ENCODE results near the gene PRRT4.

Gene PRRT4

DNA sequence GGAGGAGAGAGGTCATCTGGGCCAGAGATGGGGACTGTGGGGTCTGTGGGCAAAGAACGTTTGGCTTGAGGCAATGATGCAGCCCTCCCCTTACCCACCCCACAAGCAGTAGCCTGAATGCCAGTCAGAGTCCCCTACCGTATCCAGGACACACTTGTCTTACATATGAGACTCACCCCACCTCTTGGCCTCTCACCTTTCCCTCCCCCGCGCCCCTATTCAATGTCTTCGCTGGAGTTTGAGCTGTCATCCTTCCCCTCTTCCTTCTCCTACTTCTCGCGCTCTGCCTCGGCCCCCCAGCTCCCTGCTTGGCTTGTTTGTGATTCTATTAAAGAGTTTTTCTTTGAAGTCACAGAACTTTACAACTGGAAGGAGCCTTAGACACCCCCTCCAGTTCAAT lies 8.9 kb downstream of the PRRT4 start:
- Histone ChIP-seq H3K9me3 (ENCODE audit: control insufficient read depth, insufficient read depth, low read length) (no peaks in the 10 kb centered on the region), H3K36me3 (ENCODE audit: insufficient read depth, low read length) (no peaks in the 10 kb centered on the region), H3K9ac (ENCODE audit: low read depth, low read length) (no peak overlapping the region), H3K4me1 (ENCODE audit: insufficient read depth, low read length) (no peaks in the 10 kb centered on the region; the same call in 1 of the 2 replicates)

DNA sequence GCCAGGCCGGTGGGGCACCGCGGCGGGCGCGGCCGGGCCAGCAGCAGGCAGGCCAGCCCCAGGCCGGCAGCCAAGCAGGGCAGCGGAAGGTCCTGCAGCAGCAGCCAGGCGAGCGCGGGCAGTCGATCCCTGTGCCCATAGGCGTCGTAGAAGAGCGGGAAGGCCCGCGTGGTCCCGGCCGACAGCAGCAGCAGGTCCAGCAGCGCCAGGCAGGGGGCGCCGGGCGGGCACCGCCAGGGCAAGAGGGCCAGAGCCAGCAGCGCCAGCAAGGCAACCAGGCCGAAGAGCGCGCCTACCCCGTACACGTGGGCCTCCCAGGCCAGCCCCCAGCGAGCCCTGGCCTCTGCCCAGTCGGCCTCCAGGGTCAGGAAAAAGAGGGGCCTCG lies 9.3 kb downstream of the PRRT4 start:
- H3K36me3 ChIP-seq (ENCODE audit: insufficient read depth, low read length) = no peaks in the 10 kb centered on the region
- no peak overlapping the region for H3K9ac ChIP-seq (ENCODE audit: low read depth, low read length)
- H3K4me1 ChIP-seq (ENCODE audit: insufficient read depth, low read length) = no peaks in the 10 kb centered on the region; the same call in 1 of the 2 replicates
- H3K9me3 ChIP-seq (ENCODE audit: control insufficient read depth, insufficient read depth, low read length) = no peaks in the 10 kb centered on the region

DNA sequence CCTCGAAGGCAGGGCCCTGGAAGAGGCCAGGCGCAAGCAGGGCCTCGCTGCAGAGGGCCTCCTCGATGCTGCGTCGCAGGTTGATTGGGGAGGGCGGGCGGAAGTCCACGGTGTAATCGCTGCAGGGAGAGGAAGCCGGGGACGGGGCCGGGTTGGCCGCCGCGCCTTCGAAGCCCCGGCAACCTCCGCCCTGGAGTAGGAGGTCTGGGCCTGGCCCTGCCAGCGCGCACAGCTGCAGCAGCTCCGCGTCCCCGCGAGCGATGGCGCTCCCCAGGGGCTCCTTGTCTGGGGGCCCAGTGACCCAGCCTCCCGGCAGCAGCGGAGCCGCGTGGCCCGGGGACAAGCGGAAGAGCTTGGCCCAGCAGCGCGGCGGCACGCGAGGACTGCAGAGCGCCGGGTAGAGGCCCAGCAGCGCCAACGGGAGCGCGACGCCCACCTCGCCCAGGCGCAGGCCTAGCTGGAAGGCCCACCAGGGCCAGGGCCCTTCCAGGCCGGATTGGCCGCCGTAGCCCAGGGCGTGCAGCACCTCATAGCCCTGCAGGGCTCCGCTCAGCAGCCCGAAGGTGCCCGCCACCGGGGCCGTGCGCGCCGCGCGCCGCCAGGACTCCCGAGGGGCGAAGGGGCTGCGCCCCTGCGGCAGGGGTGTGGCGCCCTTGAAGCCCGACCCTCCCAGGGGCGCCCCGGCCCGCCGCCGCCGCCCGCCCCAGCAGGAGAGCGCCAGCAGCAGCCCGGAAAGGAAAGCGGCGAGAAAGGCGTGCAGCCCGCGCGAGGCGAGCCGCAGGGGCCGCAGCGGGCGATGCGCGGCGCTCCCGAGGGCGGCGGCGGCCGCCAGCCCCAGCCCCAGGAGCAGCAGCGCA lies 10.0 kb downstream of the PRRT4 start:
- Histone ChIP-seq H3K9ac (ENCODE audit: low read depth, low read length) (no peak overlapping the region; the same call in 1 of the 2 replicates), H3K36me3 (ENCODE audit: insufficient read depth, low read length) (no peaks in the 10 kb centered on the region), H3K4me1 (ENCODE audit: insufficient read depth, low read length) (no peaks in the 10 kb centered on the region; the same call in 1 of the 2 replicates), H3K9me3 (ENCODE audit: control insufficient read depth, insufficient read depth, low read length) (no peaks in the 10 kb centered on the region)

DNA sequence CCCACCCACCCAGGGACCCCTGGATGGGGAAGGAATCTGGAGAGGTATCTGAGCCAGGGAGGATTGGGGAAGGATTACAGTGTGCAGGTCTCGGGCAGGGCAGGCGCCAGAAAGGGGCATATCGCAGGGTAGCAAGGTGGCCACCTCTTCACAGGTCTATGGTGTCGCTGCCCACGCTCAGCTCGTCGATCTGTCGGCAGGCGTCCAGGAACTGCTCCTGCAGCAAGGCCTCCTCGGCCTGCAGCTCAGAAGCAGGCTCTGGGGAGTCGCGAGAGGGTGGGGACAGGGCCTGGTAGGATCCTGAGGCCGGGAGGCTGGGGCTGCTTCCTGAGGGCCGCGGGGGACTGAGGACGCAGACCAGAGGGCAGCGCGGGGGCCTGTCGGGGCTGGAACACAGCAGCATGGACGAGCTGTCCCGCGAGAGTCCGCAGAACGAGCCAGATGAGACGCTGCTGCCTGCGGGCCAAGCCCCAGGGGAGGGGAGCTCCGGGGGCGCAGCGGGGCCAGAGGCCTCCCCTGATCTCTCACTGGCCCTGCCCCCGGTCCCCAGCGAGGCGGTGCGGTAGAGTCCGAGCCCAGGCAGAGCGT lies 10.7 kb downstream of the PRRT4 start:
- no peak overlapping the region for H3K9ac ChIP-seq (ENCODE audit: low read depth, low read length)
- H3K4me1 ChIP-seq (ENCODE audit: insufficient read depth, low read length) = no peaks in the 10 kb centered on the region; the same call in 1 of the 2 replicates
- H3K36me3 ChIP-seq (ENCODE audit: insufficient read depth, low read length) = no peaks in the 10 kb centered on the region
- no peaks in the 10 kb centered on the region for H3K9me3 ChIP-seq (ENCODE audit: control insufficient read depth, insufficient read depth, low read length)

DNA sequence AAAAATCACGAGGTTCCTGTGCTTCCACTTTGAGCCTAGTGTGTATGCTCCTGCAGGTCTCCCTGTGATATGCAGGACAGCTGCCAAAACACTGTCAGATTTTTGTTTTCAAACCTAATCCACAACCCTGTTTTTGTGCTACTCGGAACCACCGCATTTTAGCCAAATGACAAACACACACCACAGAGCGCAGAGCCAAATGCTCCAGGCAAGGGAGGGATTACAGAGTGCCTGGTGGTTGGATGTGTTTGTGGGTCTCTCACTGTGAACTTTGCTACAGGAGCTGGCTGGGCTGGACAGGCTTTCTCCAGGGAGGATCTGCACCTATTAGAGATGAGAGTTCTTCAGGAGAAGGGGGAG lies 12.0 kb downstream of the PRRT4 start:
- Histone ChIP-seq H3K9me3 (ENCODE audit: control insufficient read depth, insufficient read depth, low read length) (no peaks in the 10 kb centered on the region), H3K4me1 (ENCODE audit: insufficient read depth, low read length) (no peaks in the 10 kb centered on the region; the same call in 1 of the 2 replicates), H3K36me3 (ENCODE audit: insufficient read depth, low read length) (no peaks in the 10 kb centered on the region), H3K9ac (ENCODE audit: low read depth, low read length) (no peak overlapping the region)

DNA sequence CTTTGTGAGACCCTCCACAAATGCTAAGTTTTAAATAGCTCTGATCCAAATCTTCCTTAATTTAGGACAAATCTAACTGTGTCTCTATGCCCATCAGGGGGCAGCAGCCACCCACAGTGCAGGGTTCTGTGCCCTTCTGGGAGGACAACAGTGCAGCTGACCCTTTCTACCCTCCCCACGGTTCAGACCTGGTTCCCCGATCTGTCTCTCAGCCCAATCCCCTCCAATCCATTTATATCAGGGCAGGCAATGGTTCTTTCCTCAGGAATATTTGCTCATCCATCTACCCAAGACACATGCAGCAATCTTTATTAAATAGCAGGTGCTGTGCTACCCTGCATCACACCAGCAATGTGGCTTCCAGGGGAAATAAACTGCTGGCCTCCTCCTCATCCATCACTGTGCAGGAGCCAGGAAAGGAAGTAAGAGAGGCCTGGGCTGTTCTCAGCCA lies 13.8 kb downstream of the PRRT4 start:
- Histone ChIP-seq H3K9me3 (ENCODE audit: control insufficient read depth, insufficient read depth, low read length) (no peaks in the 10 kb centered on the region), H3K4me1 (ENCODE audit: insufficient read depth, low read length) (no peaks in the 10 kb centered on the region; the same call in 1 of the 2 replicates), H3K36me3 (ENCODE audit: insufficient read depth, low read length) (no peaks in the 10 kb centered on the region), H3K9ac (ENCODE audit: low read depth, low read length) (no peak overlapping the region)

DNA sequence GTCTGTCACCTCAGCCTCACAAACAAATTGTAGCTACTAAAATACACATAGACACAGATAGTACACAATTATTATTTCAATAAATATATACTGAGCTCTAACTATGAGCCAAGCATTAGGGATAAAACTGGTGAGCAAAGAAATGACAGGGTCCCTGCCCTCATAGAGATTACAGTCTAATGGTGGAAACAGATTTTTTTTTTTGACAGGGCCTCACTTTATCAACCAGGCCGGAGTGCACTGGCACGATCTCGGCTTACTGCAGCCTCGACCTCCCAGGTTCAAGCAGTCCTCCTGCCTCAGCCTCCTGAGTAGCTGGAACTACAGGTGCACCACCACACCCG lies 17.1 kb downstream of the PRRT4 start:
- no peak overlapping the region for H3K9ac ChIP-seq (ENCODE audit: low read depth, low read length)
- no peaks in the 10 kb centered on the region for H3K36me3 ChIP-seq (ENCODE audit: insufficient read depth, low read length)
- H3K4me1 ChIP-seq (ENCODE audit: insufficient read depth, low read length) = no peaks in the 10 kb centered on the region
- no peaks in the 10 kb centered on the region for H3K9me3 ChIP-seq (ENCODE audit: control insufficient read depth, insufficient read depth, low read length)

DNA sequence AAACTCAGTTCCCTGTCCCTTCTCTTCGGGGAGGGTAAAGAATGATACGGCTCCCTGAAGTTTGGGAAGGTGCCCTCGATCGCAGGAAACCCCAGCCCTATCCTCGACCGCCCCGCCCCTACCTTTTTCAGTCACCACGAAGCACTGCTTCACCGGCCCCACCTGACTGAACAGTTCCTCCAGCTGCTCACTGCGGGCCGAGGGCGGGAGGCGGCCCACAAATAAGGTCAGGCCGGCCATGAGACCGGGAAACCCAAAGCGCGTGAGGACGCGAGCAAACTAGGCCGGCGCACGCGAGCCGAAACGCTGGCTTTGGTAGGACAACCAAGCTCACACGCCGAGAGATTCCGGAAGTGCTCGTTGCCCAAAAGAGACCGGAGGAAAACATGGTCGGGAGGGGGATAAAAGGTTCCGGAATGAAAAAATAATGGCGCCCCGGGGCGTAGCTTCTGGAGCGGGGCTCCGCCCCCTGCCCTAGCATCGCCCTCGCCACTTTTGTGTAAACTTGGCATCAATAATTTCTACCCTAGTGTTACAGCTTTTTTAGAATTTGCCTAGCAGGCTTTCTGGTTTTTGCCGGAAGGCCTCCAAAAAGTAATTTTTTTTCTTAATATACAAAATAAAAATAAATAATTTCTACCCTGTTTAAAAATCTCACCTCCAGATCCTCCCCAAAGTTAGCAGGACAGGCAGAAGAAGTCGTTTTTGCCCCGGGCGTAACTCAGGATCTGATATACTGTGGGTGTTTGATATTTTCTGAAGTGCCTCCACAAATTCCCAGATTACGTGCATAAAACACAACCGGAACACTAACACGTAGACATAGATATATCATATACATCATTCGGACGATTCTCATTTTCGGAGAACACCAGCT lies 17.7 kb downstream of the PRRT4 start, which contains the start of gene RBM28:
RBM28 (minus strand) TSS at position 355 of the 877 bp plus-strand sequence; CDS start at position 240, 115 bp downstream.
- H3K4me1 ChIP-seq (ENCODE audit: insufficient read depth, low read length) = no peaks in the 10 kb centered on the region
- no peaks in the 10 kb centered on the region for H3K36me3 ChIP-seq (ENCODE audit: insufficient read depth, low read length)
- H3K9me3 ChIP-seq (ENCODE audit: control insufficient read depth, insufficient read depth, low read length) = no peaks in the 10 kb centered on the region
- peak within 1 kb of the TSS; percentile 97 for H3K9ac ChIP-seq (ENCODE audit: low read depth, low read length)

DNA sequence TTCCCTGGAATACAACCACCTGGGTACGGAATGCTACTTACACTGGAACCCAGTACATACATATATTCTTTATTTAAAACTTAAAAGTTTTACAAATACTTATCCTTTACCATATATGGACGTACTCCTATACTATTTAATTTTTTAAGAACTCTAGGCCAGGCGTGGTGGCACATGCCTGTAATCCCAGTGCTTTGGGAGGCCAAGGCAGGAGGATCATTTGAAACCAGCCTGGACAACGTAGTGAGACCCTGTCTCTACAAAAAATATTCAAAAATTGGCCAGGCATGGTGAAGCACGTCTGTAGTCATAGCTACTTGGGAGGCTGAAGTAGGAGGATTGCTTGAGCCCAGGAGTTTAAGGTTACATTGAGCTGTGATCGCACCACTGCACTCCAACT lies 19.8 kb downstream of the PRRT4 start:
- no peak overlapping the region for H3K9ac ChIP-seq (ENCODE audit: low read depth, low read length)
- H3K4me1 ChIP-seq (ENCODE audit: insufficient read depth, low read length) = no peaks in the 10 kb centered on the region

DNA sequence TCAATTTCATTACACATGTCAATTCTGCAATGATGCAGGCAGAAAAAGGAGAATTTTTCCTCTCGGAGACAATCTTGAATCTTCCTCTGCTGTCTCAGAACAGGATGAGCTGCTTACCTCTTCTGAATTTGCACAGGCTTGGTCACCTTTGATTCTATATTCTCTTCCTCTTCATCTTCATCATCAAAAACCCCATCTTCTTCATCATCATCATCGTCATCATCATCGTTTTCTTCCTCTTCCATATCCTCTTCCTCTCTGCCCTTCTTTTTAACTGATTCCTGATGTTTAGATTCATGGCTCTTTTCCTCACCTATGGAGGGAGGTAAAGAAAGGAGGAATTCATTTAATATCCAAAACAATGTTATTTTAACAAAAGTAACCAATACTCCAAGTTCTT lies 25.8 kb downstream of the PRRT4 start:
- no peak overlapping the region for H3K9ac ChIP-seq (ENCODE audit: low read depth, low read length)
- H3K9me3 ChIP-seq (ENCODE audit: control insufficient read depth, insufficient read depth, low read length) = no peaks in the 10 kb centered on the region
- peaks cover 16% of the 10 kb centered on the region for H3K36me3 ChIP-seq (ENCODE audit: insufficient read depth, low read length)
- H3K4me1 ChIP-seq (ENCODE audit: insufficient read depth, low read length) = no peaks in the 10 kb centered on the region

More for the DNA sequence above, 19.8 kb downstream of the PRRT4 start:
- H3K9me3 ChIP-seq (ENCODE audit: control insufficient read depth, insufficient read depth, low read length) = no peaks in the 10 kb centered on the region
- peaks cover 9% of the 10 kb centered on the region; the same call in 1 of the 2 replicates for H3K36me3 ChIP-seq (ENCODE audit: insufficient read depth, low read length)

DNA sequence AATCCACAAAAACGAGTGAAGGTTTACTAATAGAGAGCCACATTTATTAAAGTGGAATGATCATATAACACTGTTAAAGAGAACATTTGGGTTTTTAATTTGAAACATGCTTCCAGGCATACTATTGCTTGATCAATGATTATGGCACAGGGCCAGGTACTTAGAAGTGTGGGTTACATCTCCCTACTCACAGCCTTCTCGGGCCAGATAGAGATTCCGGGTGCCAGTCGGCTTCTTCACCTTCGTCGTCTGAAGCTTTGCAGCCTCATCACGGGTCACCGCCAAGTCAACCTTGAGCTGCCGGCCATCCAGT lies 37.2 kb downstream of the PRRT4 start:
- Histone ChIP-seq H3K36me3 (ENCODE audit: insufficient read depth, low read length) (no peaks in the 10 kb centered on the region; the same call in none of the 2 replicates), H3K4me1 (ENCODE audit: insufficient read depth, low read length) (no peaks in the 10 kb centered on the region), H3K9ac (ENCODE audit: low read depth, low read length) (no peak overlapping the region), H3K9me3 (ENCODE audit: control insufficient read depth, insufficient read depth, low read length) (no peaks in the 10 kb centered on the region)

DNA sequence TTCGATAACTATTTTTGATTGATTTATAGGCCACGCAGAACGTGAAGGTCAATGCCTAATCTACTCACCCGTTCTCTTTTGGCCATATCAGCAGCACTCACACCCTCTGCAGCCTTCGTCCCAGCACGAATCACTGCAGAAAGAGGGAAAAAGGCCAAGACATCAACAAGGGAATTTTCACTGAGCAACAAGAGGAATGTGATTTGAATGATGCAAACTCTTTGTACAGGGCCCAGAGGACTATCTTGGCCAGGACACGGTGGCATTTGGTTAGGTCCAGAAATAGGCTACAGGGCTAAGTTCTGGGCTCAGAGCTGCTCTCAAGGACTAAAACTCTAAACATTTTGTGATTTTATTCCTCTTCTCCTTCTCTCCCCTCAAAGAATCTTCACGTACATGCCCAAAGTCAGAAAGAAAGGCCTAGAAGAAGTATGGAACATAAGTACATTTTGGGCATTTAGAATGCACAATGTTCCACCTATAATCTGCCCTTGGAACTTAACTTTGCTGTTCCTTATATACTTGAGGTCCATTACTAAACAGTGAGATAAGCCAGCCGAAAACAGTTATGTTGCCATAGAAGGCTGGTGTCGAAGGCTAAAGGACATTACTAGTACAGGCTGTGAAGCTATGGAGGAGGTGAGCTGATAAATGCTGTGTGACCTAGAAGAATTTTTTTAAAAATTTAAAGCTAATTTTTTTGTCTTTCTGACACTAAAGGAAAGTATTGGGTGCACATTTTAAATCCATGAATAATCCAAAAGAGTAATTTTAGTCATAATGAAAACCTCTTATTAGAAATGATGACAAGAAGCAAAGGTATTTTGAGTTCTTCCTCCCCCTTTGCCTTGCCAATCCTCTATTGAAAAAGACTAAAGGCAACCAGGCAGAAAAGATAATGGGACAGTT lies 37.8 kb downstream of the PRRT4 start:
- no peak overlapping the region for H3K9ac ChIP-seq (ENCODE audit: low read depth, low read length)

DNA sequence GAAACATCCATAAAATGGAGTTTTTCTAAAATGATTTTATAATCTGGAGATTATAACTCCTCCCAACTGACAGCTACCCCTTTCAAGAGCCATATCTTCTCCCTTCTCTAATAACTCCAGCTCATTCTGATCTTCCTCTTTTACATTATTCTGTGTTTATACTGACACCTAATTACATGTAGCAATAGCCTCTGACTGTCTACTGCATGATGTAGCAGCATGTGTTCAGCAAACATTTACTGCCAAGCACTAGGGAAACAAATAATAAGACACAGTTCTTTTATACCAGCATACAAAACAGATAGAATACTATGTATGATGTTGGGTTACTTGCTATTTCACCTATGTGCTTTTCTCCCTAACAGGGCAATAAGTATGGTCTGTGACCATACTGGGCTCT lies 38.5 kb downstream of the PRRT4 start:
- Histone ChIP-seq H3K36me3 (ENCODE audit: insufficient read depth, low read length) (peaks cover 3% of the 10 kb centered on the region), H3K9me3 (ENCODE audit: control insufficient read depth, insufficient read depth, low read length) (no peaks in the 10 kb centered on the region), H3K4me1 (ENCODE audit: insufficient read depth, low read length) (no peaks in the 10 kb centered on the region), H3K9ac (ENCODE audit: low read depth, low read length) (no peak overlapping the region)

More for the DNA sequence above, 37.8 kb downstream of the PRRT4 start:
- no peaks in the 10 kb centered on the region; the same call in none of the 2 replicates for H3K36me3 ChIP-seq (ENCODE audit: insufficient read depth, low read length)
- H3K4me1 ChIP-seq (ENCODE audit: insufficient read depth, low read length) = no peaks in the 10 kb centered on the region
- no peaks in the 10 kb centered on the region for H3K9me3 ChIP-seq (ENCODE audit: control insufficient read depth, insufficient read depth, low read length)

Data from ES-I3 (cell line).